ENCODE results near the gene CDK5RAP2. TPM values are rescaled to one million over a fixed set of nuclear protein-coding genes. Genes with fewer than 3 reads are reported as not detected.
"Not testable (repeated sequence)": the region's sequence is repeated elsewhere in the genome, so short reads cannot be mapped to it uniquely, and the experiment has no call there.

Gene CDK5RAP2
- polyA plus RNA-seq = 10 to 100 TPM; 15.7 to 49.3 (median 18.9) TPM
- long read RNA-seq, donor 1, full-length matches to known transcripts = 6 of 6 reads
- long read RNA-seq, donor 1, partial matches to known transcripts = 0 of 6 reads
- long read RNA-seq, donor 1, other reads (novel, unspliced or antisense) = 0 of 6 reads
- long read RNA-seq, donor 2, partial matches to known transcripts = 0 of 1 reads
- long read RNA-seq, donor 2, other reads (novel, unspliced or antisense) = 0 of 1 reads
- long read RNA-seq, donor 3 = 0 reads
- long read RNA-seq, donor 4 = 0 reads
- long read RNA-seq, donor 5 = 0 reads
- long read RNA-seq, donor 6, partial matches to known transcripts = 0 of 1 reads
- long read RNA-seq, donor 6, other reads (novel, unspliced or antisense) = 0 of 1 reads
- long read RNA-seq, donor 7 = 0 reads
- long read RNA-seq, donor 8 = 0 reads
- long read RNA-seq, donor 9 = 0 reads
- long read RNA-seq, donor 10, partial matches to known transcripts = 0 of 2 reads
- long read RNA-seq, donor 10, other reads (novel, unspliced or antisense) = 0 of 2 reads

GRCh38 chr9:120580051-120580896 lies at the start of gene CDK5RAP2:
Gene CDK5RAP2 (minus strand): TSS chr9:120580167. CDS start chr9:120579978, 189 bp downstream.
- FAIRE-seq = no peak

GRCh38 chr9:120628925-120629497 lies 49.0 kb upstream of the CDK5RAP2 start:
- FAIRE-seq; H3K36me3 ChIP-seq (ENCODE audit: control insufficient read depth in 3 of 3, insufficient read depth in 2 of 3, low read depth in 1 of 3, low read length in 3 of 3); H3K4me1 ChIP-seq (ENCODE audit: control insufficient read depth in 3 of 3, insufficient read depth in 2 of 3, low read depth in 1 of 3, low read length in 2 of 3); H3K4me3 ChIP-seq (ENCODE audit: low read depth in 1 of 3, low read length in 3 of 3); H3K9me3 ChIP-seq (ENCODE audit: control insufficient read depth in 2 of 2, insufficient read depth in 1 of 2, low read depth in 1 of 2, low read length in 1 of 2); DNase-seq; H3K27me3 ChIP-seq (ENCODE audit: control insufficient read depth in 3 of 3, insufficient read depth in 3 of 3, low read length in 3 of 3); H3K27ac ChIP-seq (ENCODE audit: low read depth in 1 of 3, low read length in 2 of 3): not testable (repeated sequence)
- WGBS, 3 donors = 95 to 98% (median 95%) methylated on average over 3 of the region's 3 CpGs

More at GRCh38 chr9:120580051-120580896, at the start of gene CDK5RAP2:
- peak; percentile 94 to 96 for DNase-seq
- Histone ChIP-seq H3K4me3 (ENCODE audit: low read depth in 1 of 3, low read length in 3 of 3) (peak within 1 kb of the TSS; percentile 80 to 94 (median 84)), H3K36me3 (ENCODE audit: control insufficient read depth in 3 of 3, insufficient read depth in 2 of 3, low read depth in 1 of 3, low read length in 3 of 3) (peaks cover 0 to 2% (median 0%) of the 10 kb centered on the region in 3 donors), H3K27ac (ENCODE audit: low read depth in 1 of 3, low read length in 2 of 3) (peak within 1 kb of the TSS in 2 of 3 donors; percentile 50 to 81), H3K4me1 (ENCODE audit: control insufficient read depth in 3 of 3, insufficient read depth in 2 of 3, low read depth in 1 of 3, low read length in 2 of 3) (peaks cover 4 to 6% (median 5%) of the 10 kb centered on the region in 3 donors), H3K9me3 (ENCODE audit: control insufficient read depth in 2 of 2, insufficient read depth in 1 of 2, low read depth in 1 of 2, low read length in 1 of 2) (no peaks in the 10 kb centered on the region), H3K27me3 (ENCODE audit: control insufficient read depth in 3 of 3, insufficient read depth in 3 of 3, low read length in 3 of 3) (no peaks in the 10 kb centered on the region)
- WGBS, 3 donors = 11 to 12% (median 11%) methylated on average over 33 of the region's 33 CpGs

GRCh38 chr9:120628207-120628924 lies 48.4 kb upstream of the CDK5RAP2 start:
- Histone ChIP-seq H3K36me3 (ENCODE audit: control insufficient read depth in 3 of 3, insufficient read depth in 2 of 3, low read depth in 1 of 3, low read length in 3 of 3) (no peaks in the 10 kb centered on the region), H3K4me3 (ENCODE audit: low read depth in 1 of 3, low read length in 3 of 3) (no peak overlapping the region), H3K27ac (ENCODE audit: low read depth in 1 of 3, low read length in 2 of 3) (no peak overlapping the region), H3K9me3 (ENCODE audit: control insufficient read depth in 2 of 2, insufficient read depth in 1 of 2, low read depth in 1 of 2, low read length in 1 of 2) (no peaks in the 10 kb centered on the region), H3K4me1 (ENCODE audit: control insufficient read depth in 3 of 3, insufficient read depth in 2 of 3, low read depth in 1 of 3, low read length in 2 of 3) (no peaks in the 10 kb centered on the region), H3K27me3 (ENCODE audit: control insufficient read depth in 3 of 3, insufficient read depth in 3 of 3, low read length in 3 of 3) (no peaks in the 10 kb centered on the region)
- no peak for FAIRE-seq
- DNase-seq = no peak
- 82 to 91% (median 83%) methylated on average over 4 of the region's 4 CpGs for WGBS, 3 donors

- H3K36me3 ChIP-seq (ENCODE audit: control insufficient read depth in 3 of 3, insufficient read depth in 2 of 3, low read depth in 1 of 3, low read length in 3 of 3) = no peaks in the 10 kb centered on the region
- H3K9me3 ChIP-seq (ENCODE audit: control insufficient read depth in 2 of 2, insufficient read depth in 1 of 2, low read depth in 1 of 2, low read length in 1 of 2) = no peaks in the 10 kb centered on the region
- no peak overlapping the region for H3K27ac ChIP-seq (ENCODE audit: low read depth in 1 of 3, low read length in 2 of 3)
- H3K27me3 ChIP-seq (ENCODE audit: control insufficient read depth in 3 of 3, insufficient read depth in 3 of 3, low read length in 3 of 3) = no peaks in the 10 kb centered on the region
- 23 to 54% (median 30%) methylated on average over 2 of the region's 2 CpGs for WGBS, 3 donors
- no peak for FAIRE-seq
- no peaks in the 10 kb centered on the region for H3K4me1 ChIP-seq (ENCODE audit: control insufficient read depth in 3 of 3, insufficient read depth in 2 of 3, low read depth in 1 of 3, low read length in 2 of 3)
- H3K4me3 ChIP-seq (ENCODE audit: low read depth in 1 of 3, low read length in 3 of 3) = no peak overlapping the region
- no peak for DNase-seq
Measured at GRCh38 chr9:120627073-120627472, 47.1 kb upstream of the CDK5RAP2 start.

GRCh38 chr9:120626512-120626911 lies 46.5 kb upstream of the CDK5RAP2 start:
- no peaks in the 10 kb centered on the region for H3K9me3 ChIP-seq (ENCODE audit: control insufficient read depth in 2 of 2, insufficient read depth in 1 of 2, low read depth in 1 of 2, low read length in 1 of 2)
- peaks cover 0 to 4% (median 0%) of the 10 kb centered on the region in 3 donors for H3K36me3 ChIP-seq (ENCODE audit: control insufficient read depth in 3 of 3, insufficient read depth in 2 of 3, low read depth in 1 of 3, low read length in 3 of 3)
- 53 to 77% (median 71%) methylated on average over 1 of the region's 1 CpG for WGBS, 3 donors

GRCh38 chr9:120625222-120625621 lies 45.3 kb upstream of the CDK5RAP2 start:
- Histone ChIP-seq H3K4me3 (ENCODE audit: low read depth in 1 of 3, low read length in 3 of 3) (no peak overlapping the region), H3K9me3 (ENCODE audit: control insufficient read depth in 2 of 2, insufficient read depth in 1 of 2, low read depth in 1 of 2, low read length in 1 of 2) (no peaks in the 10 kb centered on the region), H3K27me3 (ENCODE audit: control insufficient read depth in 3 of 3, insufficient read depth in 3 of 3, low read length in 3 of 3) (no peaks in the 10 kb centered on the region), H3K36me3 (ENCODE audit: control insufficient read depth in 3 of 3, insufficient read depth in 2 of 3, low read depth in 1 of 3, low read length in 3 of 3) (peaks cover 0 to 4% (median 0%) of the 10 kb centered on the region in 3 donors), H3K27ac (ENCODE audit: low read depth in 1 of 3, low read length in 2 of 3) (no peak overlapping the region), H3K4me1 (ENCODE audit: control insufficient read depth in 3 of 3, insufficient read depth in 2 of 3, low read depth in 1 of 3, low read length in 2 of 3) (no peaks in the 10 kb centered on the region)
- no peak for DNase-seq
- WGBS, 3 donors = 84 to 98% (median 93%) methylated on average over 6 of the region's 6 CpGs
- no peak for FAIRE-seq

More at GRCh38 chr9:120626512-120626911, 46.5 kb upstream of the CDK5RAP2 start:
- no peak for FAIRE-seq
- Histone ChIP-seq H3K4me3 (ENCODE audit: low read depth in 1 of 3, low read length in 3 of 3) (no peak overlapping the region), H3K27me3 (ENCODE audit: control insufficient read depth in 3 of 3, insufficient read depth in 3 of 3, low read length in 3 of 3) (no peaks in the 10 kb centered on the region), H3K27ac (ENCODE audit: low read depth in 1 of 3, low read length in 2 of 3) (no peak overlapping the region), H3K4me1 (ENCODE audit: control insufficient read depth in 3 of 3, insufficient read depth in 2 of 3, low read depth in 1 of 3, low read length in 2 of 3) (no peaks in the 10 kb centered on the region)
- peak in 1 of 2 donors; percentile 2 for DNase-seq

- Histone ChIP-seq H3K9me3 (ENCODE audit: control insufficient read depth in 2 of 2, insufficient read depth in 1 of 2, low read depth in 1 of 2, low read length in 1 of 2) (no peaks in the 10 kb centered on the region), H3K27ac (ENCODE audit: low read depth in 1 of 3, low read length in 2 of 3) (no peak overlapping the region), H3K27me3 (ENCODE audit: control insufficient read depth in 3 of 3, insufficient read depth in 3 of 3, low read length in 3 of 3) (no peaks in the 10 kb centered on the region), H3K4me1 (ENCODE audit: control insufficient read depth in 3 of 3, insufficient read depth in 2 of 3, low read depth in 1 of 3, low read length in 2 of 3) (no peaks in the 10 kb centered on the region), H3K36me3 (ENCODE audit: control insufficient read depth in 3 of 3, insufficient read depth in 2 of 3, low read depth in 1 of 3, low read length in 3 of 3) (peaks cover 0 to 4% (median 3%) of the 10 kb centered on the region in 3 donors), H3K4me3 (ENCODE audit: low read depth in 1 of 3, low read length in 3 of 3) (no peak overlapping the region)
- DNase-seq = no peak
- no peak for FAIRE-seq
Measured at GRCh38 chr9:120622790-120623189, 42.8 kb upstream of the CDK5RAP2 start.
